ENCODE measurements around the gene HFM1.

HFM1 gene

DNA sequence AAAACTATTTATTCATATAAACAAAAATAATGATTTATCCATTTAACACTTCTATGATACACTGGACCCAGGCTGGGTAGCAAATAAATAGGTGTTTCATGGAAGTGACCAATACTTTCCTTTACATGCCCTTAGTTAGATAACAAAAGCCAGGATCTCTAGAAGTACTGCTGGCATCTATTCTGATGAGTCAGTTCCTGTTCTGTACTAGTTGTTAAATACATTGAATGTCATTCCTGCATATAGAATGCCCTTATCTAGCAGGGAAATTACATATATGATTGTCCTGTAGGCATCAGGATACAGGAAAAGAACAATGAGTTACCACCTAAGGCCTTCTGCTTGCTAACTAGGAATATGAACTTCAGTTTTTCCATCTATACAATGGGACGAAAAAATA lies 130.8 kb downstream of the HFM1 start:
- H3K4me3 ChIP-seq (ENCODE audit: low read depth in 1 of 2, low read length in 2 of 2): no peak overlapping the region
- no peaks in the 10 kb centered on the region for H3K27me3 ChIP-seq (ENCODE audit: control insufficient read depth in 1 of 2, insufficient read depth in 2 of 2, low read length in 2 of 2)
- no peak overlapping the region for H3K9ac ChIP-seq (ENCODE audit: low read depth in 1 of 2, low read length in 2 of 2)
- H3K9me3 ChIP-seq (ENCODE audit: control insufficient read depth in 1 of 2, low read length in 2 of 2): no peaks in the 10 kb centered on the region
- H3K4me1 ChIP-seq (ENCODE audit: control insufficient read depth in 1 of 2, insufficient read depth in 2 of 2, low read length in 2 of 2): no peaks in the 10 kb centered on the region
- H3K27ac ChIP-seq (ENCODE audit: low read depth, low read length): no peak overlapping the region
- H3K36me3 ChIP-seq (ENCODE audit: control insufficient read depth in 1 of 2, insufficient read depth in 2 of 2, low read length in 2 of 2): no peaks in the 10 kb centered on the region

DNA sequence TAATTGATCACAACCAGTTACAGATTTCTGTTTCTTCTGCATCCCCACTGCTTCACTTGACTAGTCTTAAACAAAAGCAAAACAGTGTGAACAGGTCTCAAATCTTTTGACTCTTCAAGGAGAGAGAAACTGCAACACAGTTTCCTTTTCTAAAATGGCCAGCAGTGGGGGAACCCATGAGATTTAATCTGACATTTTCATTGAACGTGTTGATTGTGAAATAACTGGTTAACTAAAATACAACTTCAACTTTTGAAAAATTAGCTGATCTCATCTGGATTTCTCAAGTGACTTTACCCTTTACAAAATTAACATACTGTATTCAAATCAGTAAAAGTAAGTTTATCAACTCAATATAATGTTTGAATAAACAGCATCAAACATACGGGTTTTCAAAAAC lies 143.0 kb downstream of the HFM1 start:
- Histone ChIP-seq H3K9me3 (ENCODE audit: control insufficient read depth in 1 of 2, low read length in 2 of 2) (no peaks in the 10 kb centered on the region), H3K9ac (ENCODE audit: low read depth in 1 of 2, low read length in 2 of 2) (no peak overlapping the region), H3K4me3 (ENCODE audit: low read depth in 1 of 2, low read length in 2 of 2) (no peak overlapping the region), H3K4me1 (ENCODE audit: control insufficient read depth in 1 of 2, insufficient read depth in 2 of 2, low read length in 2 of 2) (no peaks in the 10 kb centered on the region), H3K27me3 (ENCODE audit: control insufficient read depth in 1 of 2, insufficient read depth in 2 of 2, low read length in 2 of 2) (no peaks in the 10 kb centered on the region), H3K27ac (ENCODE audit: low read depth, low read length) (no peak overlapping the region), H3K36me3 (ENCODE audit: control insufficient read depth in 1 of 2, insufficient read depth in 2 of 2, low read length in 2 of 2) (no peaks in the 10 kb centered on the region)

GRCh38 chr1:91245435-91245834 lies 159.2 kb downstream of the HFM1 start:
- H3K4me3 ChIP-seq (ENCODE audit: low read depth in 1 of 2, low read length in 2 of 2): no peak overlapping the region
- no peak overlapping the region for H3K9ac ChIP-seq (ENCODE audit: low read depth in 1 of 2, low read length in 2 of 2)
- no peaks in the 10 kb centered on the region for H3K4me1 ChIP-seq (ENCODE audit: control insufficient read depth in 1 of 2, insufficient read depth in 2 of 2, low read length in 2 of 2)
- H3K27ac ChIP-seq (ENCODE audit: low read depth, low read length): no peak overlapping the region
- H3K36me3 ChIP-seq (ENCODE audit: control insufficient read depth in 1 of 2, insufficient read depth in 2 of 2, low read length in 2 of 2): no peaks in the 10 kb centered on the region
- no peaks in the 10 kb centered on the region for H3K9me3 ChIP-seq (ENCODE audit: control insufficient read depth in 1 of 2, low read length in 2 of 2)
- H3K27me3 ChIP-seq (ENCODE audit: control insufficient read depth in 1 of 2, insufficient read depth in 2 of 2, low read length in 2 of 2): no peaks in the 10 kb centered on the region

GRCh38 chr1:91244737-91245136 lies 159.9 kb downstream of the HFM1 start:
- Histone ChIP-seq H3K4me1 (ENCODE audit: control insufficient read depth in 1 of 2, insufficient read depth in 2 of 2, low read length in 2 of 2) (no peaks in the 10 kb centered on the region), H3K4me3 (ENCODE audit: low read depth in 1 of 2, low read length in 2 of 2) (no peak overlapping the region), H3K36me3 (ENCODE audit: control insufficient read depth in 1 of 2, insufficient read depth in 2 of 2, low read length in 2 of 2) (no peaks in the 10 kb centered on the region), H3K9me3 (ENCODE audit: control insufficient read depth in 1 of 2, low read length in 2 of 2) (no peaks in the 10 kb centered on the region), H3K27me3 (ENCODE audit: control insufficient read depth in 1 of 2, insufficient read depth in 2 of 2, low read length in 2 of 2) (no peaks in the 10 kb centered on the region), H3K9ac (ENCODE audit: low read depth in 1 of 2, low read length in 2 of 2) (no peak overlapping the region), H3K27ac (ENCODE audit: low read depth, low read length) (no peak overlapping the region)

DNA sequence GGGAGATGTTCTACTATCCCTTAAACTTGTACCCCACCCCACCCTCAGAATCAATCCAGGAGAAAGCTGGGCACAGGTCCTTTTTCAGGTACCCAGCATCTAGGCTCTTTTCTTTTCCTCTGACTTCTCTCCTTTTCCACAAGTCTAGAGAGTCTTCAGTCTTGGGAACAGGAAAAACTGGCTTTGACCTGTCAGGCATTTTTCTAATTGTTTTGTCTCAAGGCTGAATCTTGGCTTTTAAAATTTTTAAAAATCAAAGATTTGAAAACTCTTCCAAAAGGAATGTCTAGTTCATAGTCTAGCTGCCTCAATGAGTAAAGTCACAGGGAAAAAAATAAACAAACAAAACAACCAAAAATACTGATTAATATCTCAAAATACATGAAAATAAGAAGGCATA lies 161.5 kb downstream of the HFM1 start:
- H3K27me3 ChIP-seq (ENCODE audit: control insufficient read depth in 1 of 2, insufficient read depth in 2 of 2, low read length in 2 of 2): no peaks in the 10 kb centered on the region
- H3K4me3 ChIP-seq (ENCODE audit: low read depth in 1 of 2, low read length in 2 of 2): no peak overlapping the region
- H3K9ac ChIP-seq (ENCODE audit: low read depth in 1 of 2, low read length in 2 of 2): no peak overlapping the region

GRCh38 chr1:91234181-91234580 lies 170.5 kb downstream of the HFM1 start:
- Histone ChIP-seq H3K36me3 (ENCODE audit: control insufficient read depth in 1 of 2, insufficient read depth in 2 of 2, low read length in 2 of 2) (no peaks in the 10 kb centered on the region), H3K9ac (ENCODE audit: low read depth in 1 of 2, low read length in 2 of 2) (no peak overlapping the region), H3K4me1 (ENCODE audit: control insufficient read depth in 1 of 2, insufficient read depth in 2 of 2, low read length in 2 of 2) (no peaks in the 10 kb centered on the region), H3K27ac (ENCODE audit: low read depth, low read length) (no peak overlapping the region), H3K4me3 (ENCODE audit: low read depth in 1 of 2, low read length in 2 of 2) (no peak overlapping the region), H3K9me3 (ENCODE audit: control insufficient read depth in 1 of 2, low read length in 2 of 2) (no peaks in the 10 kb centered on the region), H3K27me3 (ENCODE audit: control insufficient read depth in 1 of 2, insufficient read depth in 2 of 2, low read length in 2 of 2) (no peaks in the 10 kb centered on the region)

More for the DNA sequence above, 161.5 kb downstream of the HFM1 start:
- Histone ChIP-seq H3K9me3 (ENCODE audit: control insufficient read depth in 1 of 2, low read length in 2 of 2) (no peaks in the 10 kb centered on the region), H3K4me1 (ENCODE audit: control insufficient read depth in 1 of 2, insufficient read depth in 2 of 2, low read length in 2 of 2) (no peaks in the 10 kb centered on the region), H3K36me3 (ENCODE audit: control insufficient read depth in 1 of 2, insufficient read depth in 2 of 2, low read length in 2 of 2) (no peaks in the 10 kb centered on the region), H3K27ac (ENCODE audit: low read depth, low read length) (no peak overlapping the region)

DNA sequence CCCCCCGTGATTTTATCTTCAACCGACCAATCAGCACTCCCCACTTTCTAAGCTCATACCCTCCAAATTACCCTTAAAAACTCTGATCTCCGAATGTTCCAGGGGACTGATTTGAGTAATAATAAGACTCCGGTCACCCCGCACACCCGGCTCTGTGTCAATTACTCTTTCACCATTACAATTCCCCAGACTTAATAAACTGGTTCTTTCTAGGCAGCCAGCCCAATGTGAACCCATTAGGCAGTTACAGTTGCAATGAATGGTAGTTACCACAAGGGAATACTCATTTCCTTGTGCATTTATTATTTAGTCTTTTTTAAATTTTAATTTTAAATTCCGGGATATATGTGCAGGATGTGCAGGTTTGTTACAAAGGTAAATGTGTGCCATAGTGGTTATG lies 177.9 kb downstream of the HFM1 start:
- H3K27me3 ChIP-seq (ENCODE audit: control insufficient read depth in 1 of 2, insufficient read depth in 2 of 2, low read length in 2 of 2): no peaks in the 10 kb centered on the region
- H3K4me1 ChIP-seq (ENCODE audit: control insufficient read depth in 1 of 2, insufficient read depth in 2 of 2, low read length in 2 of 2): no peaks in the 10 kb centered on the region
- H3K9ac ChIP-seq (ENCODE audit: low read depth in 1 of 2, low read length in 2 of 2): no peak overlapping the region
- no peak overlapping the region for H3K27ac ChIP-seq (ENCODE audit: low read depth, low read length)
- no peaks in the 10 kb centered on the region for H3K9me3 ChIP-seq (ENCODE audit: control insufficient read depth in 1 of 2, low read length in 2 of 2)
- no peaks in the 10 kb centered on the region for H3K36me3 ChIP-seq (ENCODE audit: control insufficient read depth in 1 of 2, insufficient read depth in 2 of 2, low read length in 2 of 2)
- no peak overlapping the region for H3K4me3 ChIP-seq (ENCODE audit: low read depth in 1 of 2, low read length in 2 of 2)

DNA sequence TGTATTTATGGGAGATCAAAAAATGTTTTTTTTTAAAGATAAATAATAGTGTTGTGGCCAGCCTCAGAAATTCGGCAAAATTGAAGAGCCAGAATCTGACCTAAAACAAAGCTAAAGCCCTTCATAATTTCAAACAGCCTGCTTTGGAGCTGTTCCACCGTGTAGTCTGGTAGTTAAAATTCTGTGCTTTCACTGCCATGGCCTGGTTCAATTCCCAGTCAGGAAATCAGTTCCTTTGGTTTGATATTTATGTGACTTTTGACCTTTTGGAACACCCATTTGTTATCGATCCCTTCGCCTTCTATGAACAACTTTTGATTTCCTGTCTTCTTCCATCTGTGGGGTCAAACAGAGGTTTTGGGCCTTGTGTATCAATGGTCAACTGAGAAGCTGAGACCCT lies 179.8 kb downstream of the HFM1 start:
- Histone ChIP-seq H3K4me3 (ENCODE audit: low read depth in 1 of 2, low read length in 2 of 2) (no peak overlapping the region), H3K4me1 (ENCODE audit: control insufficient read depth in 1 of 2, insufficient read depth in 2 of 2, low read length in 2 of 2) (no peaks in the 10 kb centered on the region), H3K9ac (ENCODE audit: low read depth in 1 of 2, low read length in 2 of 2) (no peak overlapping the region), H3K27ac (ENCODE audit: low read depth, low read length) (no peak overlapping the region), H3K9me3 (ENCODE audit: control insufficient read depth in 1 of 2, low read length in 2 of 2) (no peaks in the 10 kb centered on the region), H3K36me3 (ENCODE audit: control insufficient read depth in 1 of 2, insufficient read depth in 2 of 2, low read length in 2 of 2) (no peaks in the 10 kb centered on the region), H3K27me3 (ENCODE audit: control insufficient read depth in 1 of 2, insufficient read depth in 2 of 2, low read length in 2 of 2) (no peaks in the 10 kb centered on the region)

- H3K4me1 ChIP-seq (ENCODE audit: control insufficient read depth in 1 of 2, insufficient read depth in 2 of 2, low read length in 2 of 2): no peaks in the 10 kb centered on the region
Observed at GRCh38 chr1:91221017-91221416, 183.6 kb downstream of the HFM1 start.

DNA sequence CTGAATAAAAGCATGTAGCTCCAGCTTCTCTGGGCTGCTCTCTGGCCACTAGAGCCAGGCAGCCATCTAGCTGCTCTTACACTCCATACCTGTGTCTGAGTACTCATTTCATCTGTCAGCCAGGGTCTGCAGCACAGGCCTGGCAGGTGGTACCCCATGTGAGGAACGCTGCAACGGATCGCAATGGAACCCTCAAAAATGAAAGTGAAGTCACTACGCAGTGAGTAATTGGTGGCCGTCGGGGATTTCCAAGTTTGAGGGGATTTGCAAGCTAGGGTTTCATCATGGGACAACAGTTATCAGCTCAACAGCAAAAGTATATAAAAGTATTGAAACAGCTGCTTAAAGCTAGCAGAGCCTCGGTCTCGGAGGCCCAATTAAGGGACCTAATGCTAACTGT lies 186.7 kb downstream of the HFM1 start:
- Histone ChIP-seq H3K27me3 (ENCODE audit: control insufficient read depth in 1 of 2, insufficient read depth in 2 of 2, low read length in 2 of 2) (no peaks in the 10 kb centered on the region), H3K27ac (ENCODE audit: low read depth, low read length) (no peak overlapping the region), H3K9me3 (ENCODE audit: control insufficient read depth in 1 of 2, low read length in 2 of 2) (no peaks in the 10 kb centered on the region), H3K9ac (ENCODE audit: low read depth in 1 of 2, low read length in 2 of 2) (no peak overlapping the region), H3K4me1 (ENCODE audit: control insufficient read depth in 1 of 2, insufficient read depth in 2 of 2, low read length in 2 of 2) (no peaks in the 10 kb centered on the region), H3K36me3 (ENCODE audit: control insufficient read depth in 1 of 2, insufficient read depth in 2 of 2, low read length in 2 of 2) (no peaks in the 10 kb centered on the region), H3K4me3 (ENCODE audit: low read depth in 1 of 2, low read length in 2 of 2) (no peak overlapping the region)

More at GRCh38 chr1:91221017-91221416, 183.6 kb downstream of the HFM1 start:
- Histone ChIP-seq H3K4me3 (ENCODE audit: low read depth in 1 of 2, low read length in 2 of 2) (no peak overlapping the region), H3K9ac (ENCODE audit: low read depth in 1 of 2, low read length in 2 of 2) (no peak overlapping the region), H3K27ac (ENCODE audit: low read depth, low read length) (no peak overlapping the region), H3K27me3 (ENCODE audit: control insufficient read depth in 1 of 2, insufficient read depth in 2 of 2, low read length in 2 of 2) (no peaks in the 10 kb centered on the region), H3K36me3 (ENCODE audit: control insufficient read depth in 1 of 2, insufficient read depth in 2 of 2, low read length in 2 of 2) (no peaks in the 10 kb centered on the region), H3K9me3 (ENCODE audit: control insufficient read depth in 1 of 2, low read length in 2 of 2) (no peaks in the 10 kb centered on the region)

All from duodenal mucosa (tissue), 2 donors.